SJCRH30 (cell line): ENCODE results near the gene MEIS2. TPM values are rescaled to one million over a fixed set of nuclear protein-coding genes. Genes with fewer than 3 reads are reported as not detected.
A peak's percentile ranks its signal among the peaks of the same experiment; 100 is the strongest.

Experiments used
- DNase-seq, 2 experiments: peaks; one replicate each; pipeline ENCODE4 v3.0.0-alpha.2; 2015 to 2020
- H3K27ac ChIP-seq: fragments of 250-450 bp; sonication (Bioruptor Pico); 2 replicates; pipeline ENCODE4 v1.5.1; 2020; ENCODE audit warnings: mild to moderate bottlenecking, moderate library complexity
- H3K27me3 ChIP-seq: fragments of 250-450 bp; sonication (Bioruptor Pico); 2 replicates; pipeline ENCODE4 v1.5.1; 2020; ENCODE audit warnings: mild to moderate bottlenecking, moderate library complexity
- H3K36me3 ChIP-seq: fragments of 250-450 bp; sonication (Bioruptor Pico); 2 replicates; pipeline ENCODE4 v1.5.1; 2020; ENCODE audit warnings: mild to moderate bottlenecking, moderate library complexity
- H3K4me1 ChIP-seq: fragments of 250-450 bp; sonication (Bioruptor Pico); 2 replicates; pipeline ENCODE4 v1.5.1; 2020; ENCODE audit warnings: mild to moderate bottlenecking, moderate library complexity
- H3K4me3 ChIP-seq: fragments of 250-450 bp; sonication (Bioruptor Pico); 2 replicates; pipeline ENCODE4 v1.5.1; 2020; ENCODE audit warnings: mild to moderate bottlenecking, moderate library complexity
- H3K9me3 ChIP-seq: fragments of 250-450 bp; sonication (Bioruptor Pico); replicated peaks from 2 replicates; pipeline ENCODE4 v1.5.1; 2020; ENCODE audit warnings: mild to moderate bottlenecking, moderate library complexity
- total RNA-seq: library from RNA; depleted of rRNA; stranded (reverse); fragments of >200 nt; shearing (Covaris generic); gene quantifications from 2 replicates; pipeline ENCODE4 v1.2.3, GENCODE V29; 2014

MEIS2 gene
- total RNA-seq, 1 experiment from 2014 or later = 18.4 TPM

DNA sequence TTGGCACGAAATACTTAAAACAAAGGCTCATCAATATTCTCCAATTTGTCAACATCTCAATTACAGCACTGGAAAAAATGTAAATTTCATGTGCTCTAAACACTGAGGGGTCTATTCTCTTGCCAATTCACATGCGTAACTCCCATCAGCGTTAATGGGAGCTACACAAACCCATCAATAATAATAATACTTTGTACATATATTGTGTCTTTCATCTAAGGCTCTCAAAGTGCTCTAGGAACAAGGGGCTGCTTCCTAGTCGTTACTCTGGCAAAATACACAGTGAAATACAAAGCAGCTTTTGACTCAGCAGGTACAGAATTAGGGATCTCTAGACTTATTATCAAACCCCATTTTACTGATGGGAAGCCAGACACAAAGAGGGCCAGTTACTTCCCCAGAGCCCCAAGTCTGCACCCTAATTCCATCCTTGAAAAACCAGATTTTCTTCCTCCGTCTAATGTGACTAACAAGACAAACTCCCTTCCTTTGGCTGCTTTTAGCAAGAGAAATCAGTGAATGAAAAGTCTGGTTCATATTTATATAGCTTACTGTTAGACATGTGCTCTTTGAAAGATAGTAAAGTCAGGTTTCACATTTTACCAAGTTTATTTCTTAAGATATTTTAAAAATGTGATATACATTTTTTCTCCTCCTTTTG lies 20.0 kb downstream of the MEIS2 start:
- Histone ChIP-seq H3K36me3 (peaks cover 46% of the 10 kb centered on the region), H3K4me3 (no peak overlapping the region), H3K9me3 (no peaks in the 10 kb centered on the region), H3K4me1 (no peaks in the 10 kb centered on the region), H3K27ac (no peak overlapping the region), H3K27me3 (no peaks in the 10 kb centered on the region)
- no peak for DNase-seq

DNA sequence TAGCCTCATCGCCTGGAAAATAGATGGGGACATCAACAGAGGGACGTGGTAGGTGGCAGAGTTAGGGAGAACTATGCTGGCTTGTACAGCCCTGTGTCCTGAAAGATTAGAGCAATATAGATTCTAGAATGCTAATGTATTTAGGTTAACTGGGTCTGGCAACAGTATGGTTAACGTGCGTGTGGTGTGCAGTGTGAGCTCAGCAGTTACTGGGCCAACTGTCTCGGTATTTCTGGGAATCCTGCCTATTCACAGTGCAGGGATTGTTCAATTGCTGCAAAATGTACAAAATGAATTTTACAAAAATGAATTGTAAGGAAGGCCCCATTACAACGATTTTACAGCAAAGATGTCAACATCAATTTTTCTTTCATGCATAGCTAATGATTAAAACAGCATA lies 20.6 kb downstream of the MEIS2 start:
- Histone ChIP-seq H3K4me1 (no peaks in the 10 kb centered on the region), H3K9me3 (no peaks in the 10 kb centered on the region), H3K27me3 (no peaks in the 10 kb centered on the region), H3K36me3 (peaks cover 46% of the 10 kb centered on the region), H3K27ac (no peak overlapping the region), H3K4me3 (no peak overlapping the region)
- DNase-seq = no peak

DNA sequence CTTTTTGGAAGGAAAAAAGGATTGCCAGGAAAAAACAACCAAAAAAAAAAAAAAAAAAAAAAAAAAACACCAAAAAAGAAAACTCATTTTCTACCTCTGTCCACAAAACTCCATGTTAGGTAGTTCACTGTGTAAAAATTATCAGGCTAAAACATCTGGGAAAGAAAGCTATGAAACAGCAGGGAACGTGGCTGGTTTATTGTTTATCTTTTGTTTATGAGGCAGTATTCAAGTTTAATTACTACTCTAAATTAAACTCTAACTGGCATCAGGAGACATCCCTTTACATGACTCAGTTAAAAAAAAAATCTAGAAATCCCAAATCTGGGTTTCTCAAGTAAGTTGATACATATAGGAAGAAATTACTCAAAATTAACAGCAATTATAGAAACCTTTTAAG lies 21.8 kb downstream of the MEIS2 start:
- no peak overlapping the region for H3K4me3 ChIP-seq
- DNase-seq = no peak
- H3K36me3 ChIP-seq = peaks cover 44% of the 10 kb centered on the region
- no peaks in the 10 kb centered on the region for H3K27me3 ChIP-seq
- H3K27ac ChIP-seq = no peak overlapping the region
- H3K9me3 ChIP-seq = no peaks in the 10 kb centered on the region
- H3K4me1 ChIP-seq = no peaks in the 10 kb centered on the region

DNA sequence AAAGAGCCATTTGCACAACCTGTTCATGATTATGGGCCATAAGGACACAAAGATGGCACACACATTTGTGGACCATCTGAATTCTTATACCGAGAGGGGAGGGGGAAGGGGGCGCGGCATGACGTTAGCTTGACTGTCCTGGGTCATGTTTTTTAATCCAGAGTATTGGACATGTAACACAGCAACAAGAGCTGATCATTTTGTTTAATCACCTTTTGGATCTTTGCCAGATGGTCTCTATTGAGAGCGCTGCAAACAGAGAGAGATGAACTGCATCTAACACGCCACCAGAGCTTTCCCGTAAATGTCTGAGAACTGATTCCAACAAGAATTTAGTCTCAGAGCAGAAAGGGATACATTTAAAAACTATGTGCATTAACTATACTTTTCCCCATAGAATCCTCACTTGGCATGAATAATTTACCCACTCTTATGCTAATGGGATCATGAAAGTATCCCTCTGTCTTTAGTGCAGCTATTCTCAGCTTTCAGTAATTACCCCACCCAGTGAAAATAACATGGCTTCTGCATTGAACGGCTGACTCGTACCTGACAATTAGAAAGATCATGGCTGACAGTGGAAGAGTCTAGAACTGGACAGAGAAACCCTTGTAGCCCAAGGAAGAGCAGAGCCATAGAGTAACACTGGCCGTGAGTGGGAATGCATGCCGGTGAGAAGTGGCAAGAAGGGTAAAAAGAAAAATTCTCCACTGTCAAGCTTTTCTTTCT lies 22.6 kb downstream of the MEIS2 start:
- Histone ChIP-seq H3K9me3 (no peaks in the 10 kb centered on the region), H3K36me3 (peaks cover 36% of the 10 kb centered on the region), H3K4me3 (no peak overlapping the region), H3K27me3 (no peaks in the 10 kb centered on the region), H3K4me1 (no peaks in the 10 kb centered on the region), H3K27ac (no peak overlapping the region)
- no peak for DNase-seq

DNA sequence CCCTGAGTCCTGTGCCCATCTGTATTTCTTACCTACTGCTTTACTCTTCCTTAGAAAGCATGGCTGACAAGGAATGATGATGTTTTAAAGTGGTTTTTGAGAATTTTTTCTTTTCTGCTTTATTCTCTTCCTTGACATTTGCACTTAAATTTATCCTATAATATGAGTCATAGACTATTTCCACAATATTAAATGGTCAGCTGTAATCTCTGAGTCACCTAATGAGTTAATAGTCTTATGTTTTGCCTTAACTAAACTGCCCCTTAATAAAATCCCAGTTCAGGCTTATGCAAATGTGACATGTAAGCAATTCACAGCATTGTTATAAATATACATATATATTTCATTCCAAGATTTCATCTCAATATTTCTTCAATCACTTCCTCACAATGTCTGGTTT lies 23.8 kb downstream of the MEIS2 start:
- no peak for DNase-seq
- Histone ChIP-seq H3K36me3 (peaks cover 27% of the 10 kb centered on the region), H3K27ac (no peak overlapping the region), H3K27me3 (no peaks in the 10 kb centered on the region), H3K9me3 (no peaks in the 10 kb centered on the region), H3K4me1 (no peaks in the 10 kb centered on the region), H3K4me3 (no peak overlapping the region)

DNA sequence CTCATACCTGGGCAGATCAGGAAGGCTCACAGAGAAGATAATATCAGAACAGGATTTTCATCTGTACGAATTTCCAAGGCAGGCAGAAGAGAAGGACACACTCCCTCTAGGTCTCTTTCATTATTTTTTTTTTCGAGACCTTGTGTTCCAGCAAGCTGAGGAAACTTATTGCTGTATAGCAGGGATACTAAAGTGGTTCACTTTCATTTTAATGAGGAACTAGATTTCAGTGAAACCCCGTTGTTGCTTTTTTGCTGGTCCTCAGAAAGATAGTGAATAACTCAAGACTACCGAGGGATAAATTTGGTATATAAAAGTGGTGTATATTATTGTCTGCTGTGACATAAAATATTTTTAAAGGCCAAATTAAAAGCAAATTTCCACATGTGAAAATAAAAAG lies 24.6 kb downstream of the MEIS2 start:
- Histone ChIP-seq H3K27ac (no peak overlapping the region), H3K9me3 (no peaks in the 10 kb centered on the region), H3K4me1 (no peaks in the 10 kb centered on the region), H3K27me3 (no peaks in the 10 kb centered on the region), H3K36me3 (peaks cover 22% of the 10 kb centered on the region), H3K4me3 (no peak overlapping the region)
- no peak for DNase-seq

DNA sequence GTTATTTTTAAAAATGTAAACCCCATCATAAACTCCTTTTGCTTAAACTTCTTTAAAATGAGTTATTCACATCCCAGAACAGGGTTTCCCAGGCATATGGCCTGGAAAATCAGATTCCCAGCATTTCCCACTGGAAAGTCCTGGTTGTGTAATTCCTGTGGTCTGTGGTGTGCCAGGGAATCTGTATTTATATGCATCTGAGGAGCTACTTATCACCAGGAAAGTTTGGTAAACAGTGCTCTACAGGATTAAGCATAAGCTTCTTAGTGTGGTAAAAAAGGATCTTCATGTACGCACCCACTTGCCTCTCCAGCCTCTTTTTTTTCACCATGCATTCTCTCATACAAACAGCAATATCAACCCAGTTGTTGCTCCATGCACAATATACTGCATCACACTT lies 28.2 kb downstream of the MEIS2 start:
- no peak overlapping the region for H3K4me3 ChIP-seq
- no peaks in the 10 kb centered on the region for H3K4me1 ChIP-seq
- peaks cover 10% of the 10 kb centered on the region for H3K36me3 ChIP-seq
- H3K27me3 ChIP-seq = no peaks in the 10 kb centered on the region
- no peaks in the 10 kb centered on the region for H3K9me3 ChIP-seq
- DNase-seq = no peak
- H3K27ac ChIP-seq = no peak overlapping the region

DNA sequence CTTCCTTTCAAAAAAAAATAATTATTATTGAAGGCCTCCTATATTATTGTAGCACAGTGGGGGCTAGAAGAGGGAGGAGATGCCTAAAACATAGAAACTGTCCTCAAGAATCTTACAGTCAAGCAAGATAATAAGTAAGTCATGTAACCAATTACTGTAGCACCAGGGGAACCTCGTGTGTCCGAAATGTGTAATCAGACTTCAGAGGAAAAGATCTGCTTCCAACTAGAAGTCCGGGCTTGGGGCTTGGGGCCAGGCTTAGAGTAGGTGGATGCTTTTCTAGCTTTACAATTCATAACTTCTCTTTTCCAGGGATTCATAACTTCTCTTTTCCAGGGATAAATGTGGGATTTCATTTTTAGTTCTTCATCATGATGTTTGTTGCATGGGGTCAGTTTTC lies 29.2 kb downstream of the MEIS2 start:
- no peaks in the 10 kb centered on the region for H3K4me1 ChIP-seq
- H3K27me3 ChIP-seq = no peaks in the 10 kb centered on the region
- no peak overlapping the region for H3K27ac ChIP-seq
- no peaks in the 10 kb centered on the region for H3K9me3 ChIP-seq
- no peak overlapping the region for H3K4me3 ChIP-seq
- DNase-seq = no peak
- peaks cover 3% of the 10 kb centered on the region; the same call in 1 of the 2 replicates for H3K36me3 ChIP-seq

DNA sequence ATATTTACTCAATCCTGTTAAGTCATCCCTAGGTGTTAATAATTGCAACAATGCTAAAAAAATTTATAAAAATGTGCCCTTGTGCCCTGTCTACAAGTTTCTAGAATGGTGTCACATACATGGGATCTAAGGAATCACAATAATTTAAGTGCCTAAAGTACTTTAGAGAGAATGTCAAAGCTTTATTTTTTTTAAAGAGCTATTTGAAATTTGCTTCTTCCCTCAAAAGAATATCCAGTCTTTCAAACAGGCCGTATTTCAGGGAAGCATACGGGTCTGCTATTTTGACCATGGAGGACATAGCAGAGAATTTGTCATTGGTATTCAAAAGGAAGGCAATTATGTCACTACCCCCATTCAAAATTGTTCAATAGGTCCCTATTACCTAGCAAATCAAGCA lies 29.7 kb downstream of the MEIS2 start:
- Histone ChIP-seq H3K36me3 (peaks cover 5% of the 10 kb centered on the region; the same call in 1 of the 2 replicates), H3K9me3 (no peaks in the 10 kb centered on the region), H3K4me3 (no peak overlapping the region), H3K27me3 (no peaks in the 10 kb centered on the region), H3K4me1 (no peaks in the 10 kb centered on the region), H3K27ac (no peak overlapping the region)
- no peak for DNase-seq

DNA sequence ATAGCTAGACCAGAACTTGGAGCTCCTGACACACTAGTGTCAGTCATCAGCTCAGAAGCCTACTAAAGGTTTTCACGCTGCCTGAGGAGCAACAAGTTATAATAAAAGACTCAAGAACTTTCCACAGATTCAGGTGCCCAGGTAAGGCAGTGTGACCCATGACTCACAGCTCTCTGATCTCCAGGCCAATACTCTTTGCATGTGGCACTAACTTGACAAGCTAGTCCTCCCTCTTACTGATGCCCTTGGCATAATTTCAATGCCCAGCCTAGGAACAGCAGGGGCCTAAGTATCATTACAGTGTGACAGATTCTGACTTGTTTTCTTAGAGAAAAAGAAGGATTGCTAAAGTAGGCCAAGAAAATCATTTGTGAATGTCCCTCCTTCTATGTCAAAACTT lies 38.4 kb downstream of the MEIS2 start:
- Histone ChIP-seq H3K27me3 (no peaks in the 10 kb centered on the region), H3K9me3 (no peaks in the 10 kb centered on the region), H3K27ac (no peak overlapping the region), H3K4me1 (peaks cover 6% of the 10 kb centered on the region; the same call in 1 of the 2 replicates), H3K4me3 (no peak overlapping the region), H3K36me3 (peaks cover 10% of the 10 kb centered on the region; the same call in 1 of the 2 replicates)
- DNase-seq = no peak

DNA sequence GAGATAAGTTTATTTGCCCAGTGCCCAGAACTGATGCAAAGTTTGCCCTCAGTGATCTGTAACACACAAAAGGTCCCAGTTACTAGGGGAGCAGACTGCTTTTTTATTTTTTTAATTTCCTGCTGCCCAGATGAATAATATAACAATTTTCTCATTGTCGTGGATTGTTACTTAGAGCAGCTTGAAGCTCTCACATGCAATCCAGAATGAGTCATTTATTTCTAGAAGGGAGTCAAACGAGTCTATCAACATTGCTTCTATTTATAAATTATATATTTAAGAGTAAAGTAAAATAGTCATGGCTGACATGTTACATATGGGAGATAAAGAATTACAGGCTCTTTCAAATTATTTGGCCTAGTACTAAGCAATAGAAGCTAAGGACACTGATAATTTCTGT lies 41.3 kb downstream of the MEIS2 start:
- DNase-seq = no peak
- Histone ChIP-seq H3K36me3 (peaks cover 7% of the 10 kb centered on the region; the same call in 1 of the 2 replicates), H3K4me3 (no peak overlapping the region), H3K4me1 (peaks cover 6% of the 10 kb centered on the region; the same call in 1 of the 2 replicates), H3K9me3 (no peaks in the 10 kb centered on the region), H3K27me3 (no peaks in the 10 kb centered on the region), H3K27ac (no peak overlapping the region)

DNA sequence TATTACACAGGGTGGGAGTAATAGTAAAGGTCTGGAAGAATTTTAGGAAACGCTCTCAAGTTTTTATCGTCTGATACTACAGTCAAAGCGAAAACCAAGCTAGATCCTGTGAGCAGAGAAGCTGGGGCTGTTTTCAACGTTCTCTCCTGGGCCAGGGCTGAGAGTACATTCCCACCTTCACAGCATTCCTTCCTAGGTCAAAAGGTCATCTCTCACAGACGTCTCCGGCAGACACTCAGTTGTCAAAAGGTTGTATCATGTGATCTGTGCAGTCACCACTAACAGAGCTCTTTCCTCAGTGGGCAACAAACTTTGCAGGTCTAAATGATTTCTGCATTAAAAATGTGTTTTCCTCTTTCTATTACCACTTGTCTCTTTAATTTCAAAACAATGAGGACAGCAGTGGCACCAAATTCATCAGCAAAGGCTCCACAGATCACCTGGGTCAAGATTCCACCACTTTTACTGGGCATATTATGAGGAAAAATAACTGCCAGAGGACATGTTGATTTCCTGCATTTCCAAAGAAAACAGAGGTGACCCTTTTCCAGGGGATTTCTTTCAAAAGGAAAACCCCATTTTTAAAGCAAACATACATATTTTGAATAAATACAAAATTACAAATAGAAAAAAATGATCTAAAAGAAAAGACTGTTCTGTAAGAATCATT lies 41.9 kb downstream of the MEIS2 start:
- no peak overlapping the region for H3K27ac ChIP-seq
- H3K36me3 ChIP-seq = peaks cover 11% of the 10 kb centered on the region; the same call in 1 of the 2 replicates
- H3K4me3 ChIP-seq = no peak overlapping the region

DNA sequence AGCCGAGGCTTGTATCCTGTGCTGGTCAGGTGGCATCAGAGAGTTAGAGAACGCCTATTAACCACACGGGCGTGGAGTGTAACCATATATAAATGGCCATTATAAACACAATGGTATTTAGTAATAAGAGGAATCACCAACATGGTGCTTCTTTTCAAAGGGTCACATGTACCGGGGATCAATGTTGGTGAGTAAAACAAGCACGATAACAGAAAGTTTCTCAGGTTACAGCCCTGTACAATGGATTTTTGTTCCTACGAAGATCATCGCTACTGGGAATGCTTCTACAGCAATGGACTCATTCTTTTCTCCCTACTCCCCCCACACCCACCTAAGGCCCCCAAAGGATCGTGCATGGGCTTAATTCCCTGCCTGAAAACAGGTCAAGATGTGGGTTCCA lies 42.5 kb downstream of the MEIS2 start:
- Histone ChIP-seq H3K4me3 (no peak overlapping the region), H3K9me3 (no peaks in the 10 kb centered on the region), H3K27ac (no peak overlapping the region), H3K4me1 (peaks cover 6% of the 10 kb centered on the region; the same call in 1 of the 2 replicates), H3K27me3 (no peaks in the 10 kb centered on the region), H3K36me3 (peaks cover 10% of the 10 kb centered on the region; the same call in 1 of the 2 replicates)
- peak in 1 of 2 experiments; percentile 27 for DNase-seq

More for the DNA sequence above, 41.9 kb downstream of the MEIS2 start:
- peaks cover 6% of the 10 kb centered on the region; the same call in 1 of the 2 replicates for H3K4me1 ChIP-seq
- peak in 1 of 2 experiments; percentile 9 for DNase-seq
- H3K9me3 ChIP-seq = no peaks in the 10 kb centered on the region
- H3K27me3 ChIP-seq = no peaks in the 10 kb centered on the region

DNA sequence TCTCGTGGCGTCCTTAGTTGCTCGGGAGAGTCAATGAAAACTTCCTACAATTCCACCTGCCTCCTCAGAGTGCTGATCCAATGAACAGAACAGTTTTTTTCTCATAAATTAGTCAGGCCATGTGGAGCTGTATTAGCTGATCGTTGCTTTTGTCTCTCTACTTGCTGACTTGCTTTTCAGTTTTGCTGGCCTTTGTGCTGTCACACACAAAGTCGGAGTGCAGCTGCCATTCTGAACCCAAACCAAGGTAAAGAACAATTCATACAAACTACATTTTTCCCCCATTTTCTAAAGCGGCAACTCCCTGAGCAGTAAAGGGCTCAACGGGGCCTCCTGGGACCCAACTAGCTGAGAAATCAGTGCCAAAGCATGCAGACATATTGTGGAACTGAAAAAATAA lies 43.1 kb downstream of the MEIS2 start:
- no peaks in the 10 kb centered on the region for H3K9me3 ChIP-seq
- H3K27ac ChIP-seq = no peak overlapping the region
- peaks cover 6% of the 10 kb centered on the region; the same call in 1 of the 2 replicates for H3K4me1 ChIP-seq
- DNase-seq = no peak
- no peak overlapping the region for H3K4me3 ChIP-seq
- no peaks in the 10 kb centered on the region for H3K27me3 ChIP-seq
- peaks cover 9% of the 10 kb centered on the region; the same call in 1 of the 2 replicates for H3K36me3 ChIP-seq
